ENCODE measurements around the gene OSBPL3. TPM values are rescaled to one million over a fixed set of nuclear protein-coding genes. Genes with fewer than 3 reads are reported as not detected.

Gene OSBPL3
- total RNA-seq, 1 experiment from 2014 or later = 11.6 TPM

DNA sequence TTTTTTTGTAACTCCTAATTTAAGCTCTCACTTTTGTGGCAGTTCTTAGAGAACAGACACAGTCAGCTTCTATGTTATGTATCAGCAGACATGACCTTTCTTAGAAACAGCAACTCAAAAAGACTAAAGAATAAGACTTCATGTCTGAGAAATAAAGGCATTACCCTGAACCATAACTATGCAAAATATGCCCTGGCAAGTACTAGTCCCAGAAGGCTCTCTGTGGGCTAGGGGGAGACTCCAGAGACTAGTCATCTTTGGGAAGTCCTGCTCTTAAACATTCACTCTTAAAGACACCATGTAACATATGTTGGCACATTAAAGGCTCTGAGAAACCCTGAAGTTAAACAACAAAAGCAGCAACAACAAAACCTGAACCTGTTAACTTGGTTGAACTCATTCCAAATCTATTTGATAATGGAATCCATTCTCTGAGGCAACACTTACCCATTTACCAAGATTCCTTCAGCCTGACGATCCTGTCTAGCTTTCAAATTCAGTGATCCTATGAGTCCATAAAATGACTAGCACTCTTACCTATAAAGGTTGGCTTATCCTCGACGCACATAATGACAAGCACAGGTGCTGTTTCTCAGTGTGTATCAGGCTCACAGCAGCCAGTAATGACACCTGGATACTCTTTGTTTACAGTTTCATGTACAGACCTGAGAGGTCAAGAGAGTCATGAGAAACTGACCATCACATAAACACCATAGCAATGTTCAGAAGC lies 62.3 kb downstream of the OSBPL3 start:
- Histone ChIP-seq H2AFZ (ENCODE audit: low read length) (no peak overlapping the region), H3K4me2 (ENCODE audit: low read length) (no peak overlapping the region), H3K4me3 (ENCODE audit: low read length) (no peak overlapping the region), H3K4me1 (ENCODE audit: insufficient read depth, low read length) (peaks cover 26% of the 10 kb centered on the region), H3K36me3 (ENCODE audit: low read depth, low read length) (no peaks in the 10 kb centered on the region), H3K27me3 (ENCODE audit: low read length) (no peaks in the 10 kb centered on the region), H3K79me2 (ENCODE audit: low read length) (peaks cover 80% of the 10 kb centered on the region), H3K9me2 (replicated peaks; ENCODE audit: low read length) (no peaks in the 10 kb centered on the region), H3K9ac (ENCODE audit: low read length) (no peak overlapping the region), H3F3A (ENCODE audit: low read length, unreplicated experiment) (no peaks in the 10 kb centered on the region), H3K27ac (ENCODE audit: low read length) (no peak overlapping the region), H3K9me3 (ENCODE audit: low read length) (no peaks in the 10 kb centered on the region), H4K20me1 (ENCODE audit: low read length) (no peaks in the 10 kb centered on the region)
- intact Hi-C loops (cut with micrococcal nuclease) = no loop called here
- no peak for TF ChIP-seq EZH2phosphoT487 (IDR thresholded peaks at IDR 0.05; ENCODE audit: borderline replicate concordance, low read length)
- TF ChIP-seq, protein P1, sequence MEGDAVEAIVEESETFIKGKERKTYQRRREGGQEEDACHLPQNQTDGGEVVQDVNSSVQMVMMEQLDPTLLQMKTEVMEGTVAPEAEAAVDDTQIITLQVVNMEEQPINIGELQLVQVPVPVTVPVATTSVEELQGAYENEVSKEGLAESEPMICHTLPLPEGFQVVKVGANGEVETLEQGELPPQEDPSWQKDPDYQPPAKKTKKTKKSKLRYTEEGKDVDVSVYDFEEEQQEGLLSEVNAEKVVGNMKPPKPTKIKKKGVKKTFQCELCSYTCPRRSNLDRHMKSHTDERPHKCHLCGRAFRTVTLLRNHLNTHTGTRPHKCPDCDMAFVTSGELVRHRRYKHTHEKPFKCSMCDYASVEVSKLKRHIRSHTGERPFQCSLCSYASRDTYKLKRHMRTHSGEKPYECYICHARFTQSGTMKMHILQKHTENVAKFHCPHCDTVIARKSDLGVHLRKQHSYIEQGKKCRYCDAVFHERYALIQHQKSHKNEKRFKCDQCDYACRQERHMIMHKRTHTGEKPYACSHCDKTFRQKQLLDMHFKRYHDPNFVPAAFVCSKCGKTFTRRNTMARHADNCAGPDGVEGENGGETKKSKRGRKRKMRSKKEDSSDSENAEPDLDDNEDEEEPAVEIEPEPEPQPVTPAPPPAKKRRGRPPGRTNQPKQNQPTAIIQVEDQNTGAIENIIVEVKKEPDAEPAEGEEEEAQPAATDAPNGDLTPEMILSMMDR (conservative IDR thresholded peaks at IDR 0.05; ENCODE audit: low read depth, low read length) = no peak
- no peak for TF ChIP-seq EZH2 (IDR thresholded peaks at IDR 0.05; ENCODE audit: low read length, unreplicated experiment)
- no peak for DNase-seq
- ChIA-PET CTCF (no interaction called here), POLR2A (ENCODE audit: unreplicated experiment) (no interaction called here)
- no peak for ATAC-seq
- no TSS peak for BruUV-seq (replicated peaks)

DNA sequence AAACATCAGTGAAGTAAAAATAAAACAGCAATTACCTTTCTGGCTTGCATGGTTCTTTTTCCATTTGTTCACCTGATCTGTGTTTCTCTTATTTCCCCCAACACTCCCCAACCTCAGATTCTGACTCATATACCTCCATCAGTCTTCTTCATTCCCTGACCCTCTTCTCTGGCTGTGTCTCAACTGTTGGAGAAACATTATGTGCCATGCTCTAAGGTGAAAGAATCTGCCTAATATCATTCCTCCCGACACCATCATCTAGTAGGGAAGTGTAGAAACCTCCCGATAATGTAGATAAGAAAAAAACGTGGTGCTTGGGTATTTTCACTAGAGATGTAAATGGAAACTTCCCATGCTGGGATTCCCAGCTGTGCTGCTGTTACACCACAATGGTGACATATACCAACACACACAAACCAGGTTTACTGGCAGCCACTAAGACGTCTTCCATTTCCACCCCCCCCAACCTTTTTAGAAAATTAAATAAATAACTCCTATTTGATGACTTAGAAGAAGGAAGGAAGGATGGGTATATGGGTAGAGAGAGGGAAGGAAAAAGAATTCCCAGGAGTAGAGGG lies 63.4 kb downstream of the OSBPL3 start:
- CTCF ChIA-PET = no interaction called here
- H4K20me1 ChIP-seq (ENCODE audit: low read length) = no peaks in the 10 kb centered on the region
- TF ChIP-seq EZH2 (IDR thresholded peaks at IDR 0.05; ENCODE audit: low read length, unreplicated experiment) (no peak), EZH2phosphoT487 (IDR thresholded peaks at IDR 0.05; ENCODE audit: borderline replicate concordance, low read length) (no peak)
- TF ChIP-seq, protein P1 (conservative IDR thresholded peaks at IDR 0.05; ENCODE audit: low read depth, low read length) = no peak
- H3K4me3 ChIP-seq (ENCODE audit: low read length) = no peak overlapping the region
- no peaks in the 10 kb centered on the region for H3F3A ChIP-seq (ENCODE audit: low read length, unreplicated experiment)
- H3K9me3 ChIP-seq (ENCODE audit: low read length) = no peaks in the 10 kb centered on the region
- peaks cover 16% of the 10 kb centered on the region for H3K4me1 ChIP-seq (ENCODE audit: insufficient read depth, low read length)
- H3K36me3 ChIP-seq (ENCODE audit: low read depth, low read length) = no peaks in the 10 kb centered on the region
- H3K27me3 ChIP-seq (ENCODE audit: low read length) = no peaks in the 10 kb centered on the region
- POLR2A ChIA-PET (ENCODE audit: unreplicated experiment) = no interaction called here
- H3K27ac ChIP-seq (ENCODE audit: low read length) = no peak overlapping the region
- DNase-seq (no peak), ATAC-seq (no peak)
- no peak overlapping the region for H3K4me2 ChIP-seq (ENCODE audit: low read length)
- no peaks in the 10 kb centered on the region for H3K9me2 ChIP-seq (replicated peaks; ENCODE audit: low read length)
- intact Hi-C loops (cut with micrococcal nuclease) = no loop called here
- no peak overlapping the region for H2AFZ ChIP-seq (ENCODE audit: low read length)
- BruUV-seq (replicated peaks) = no TSS peak
- H3K9ac ChIP-seq (ENCODE audit: low read length) = no peak overlapping the region
- peaks cover 79% of the 10 kb centered on the region for H3K79me2 ChIP-seq (ENCODE audit: low read length)

DNA sequence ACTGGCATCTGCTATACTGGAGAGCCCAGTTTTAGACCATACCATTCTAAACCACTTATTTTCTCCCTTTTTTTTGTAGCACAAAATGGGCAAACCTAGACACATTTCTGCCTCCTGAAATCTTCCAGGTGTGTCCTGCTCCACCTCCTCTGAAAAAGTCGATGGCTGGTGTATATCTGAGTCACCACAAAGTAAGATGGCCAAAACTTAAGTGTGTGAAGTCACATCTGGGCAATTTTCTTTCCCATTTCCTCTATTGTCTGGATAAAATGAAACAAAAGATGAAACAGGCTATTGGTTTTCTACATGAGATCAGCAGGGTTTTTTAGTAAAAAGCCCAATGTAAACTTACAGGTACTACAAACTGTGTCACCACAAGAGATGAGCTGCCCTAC lies 65.5 kb downstream of the OSBPL3 start:
- DNase-seq (no peak), ATAC-seq (no peak)
- Histone ChIP-seq H3K27ac (ENCODE audit: low read length) (no peak overlapping the region), H3K9me3 (ENCODE audit: low read length) (no peaks in the 10 kb centered on the region), H3K4me1 (ENCODE audit: insufficient read depth, low read length) (peaks cover 7% of the 10 kb centered on the region; the same call in 1 of the 2 replicates), H3K27me3 (ENCODE audit: low read length) (no peaks in the 10 kb centered on the region), H3K9ac (ENCODE audit: low read length) (no peak overlapping the region), H3K79me2 (ENCODE audit: low read length) (peaks cover 76% of the 10 kb centered on the region), H4K20me1 (ENCODE audit: low read length) (no peaks in the 10 kb centered on the region), H3F3A (ENCODE audit: low read length, unreplicated experiment) (no peaks in the 10 kb centered on the region), H3K9me2 (replicated peaks; ENCODE audit: low read length) (no peaks in the 10 kb centered on the region), H3K4me2 (ENCODE audit: low read length) (no peak overlapping the region), H3K4me3 (ENCODE audit: low read length) (no peak overlapping the region), H3K36me3 (ENCODE audit: low read depth, low read length) (no peaks in the 10 kb centered on the region), H2AFZ (ENCODE audit: low read length) (no peak overlapping the region)
- intact Hi-C loops (cut with micrococcal nuclease) = no loop called here
- no TSS peak for BruUV-seq (replicated peaks)
- CTCF ChIA-PET = no interaction called here
- POLR2A ChIA-PET (ENCODE audit: unreplicated experiment) = no interaction called here
- TF ChIP-seq, protein P1 (conservative IDR thresholded peaks at IDR 0.05; ENCODE audit: low read depth, low read length) = no peak
- TF ChIP-seq EZH2phosphoT487 (IDR thresholded peaks at IDR 0.05; ENCODE audit: borderline replicate concordance, low read length) = no peak
- no peak for TF ChIP-seq EZH2 (IDR thresholded peaks at IDR 0.05; ENCODE audit: low read length, unreplicated experiment)
